Endothelial cell of umbilical vein (primary cell): Measurements from ENCODE around the gene PHPT1. TPM values are rescaled to one million over a fixed set of nuclear protein-coding genes. Genes with fewer than 3 reads are reported as not detected.

Source experiments
- BruUV-seq: library from RNA; stranded (reverse); fragments of 400-500 nt; replicated peaks from 2 replicates; lab custom pipeline; 2021; lab: Mats Ljungman, UMichigan
- CTCF ChIA-PET: fragments of 300-600, 350-600 bp; sonication (Branson Sonifier 250); formaldehyde crosslinking; loops from one replicate; lab custom pipeline; 2021; ENCODE audit warnings: antibody characterized with exemption, inconsistent platforms; lab: Charles Lee
- POLR2A ChIA-PET: fragments of 300-600, 350-600 bp; sonication (Branson Sonifier 250); formaldehyde crosslinking; loops from one replicate; lab custom pipeline; 2021; ENCODE audit warnings: antibody characterized with exemption, inconsistent platforms; lab: Charles Lee
- DNase-seq: peaks from one replicate; pipeline ENCODE4 v3.0.0-alpha.2; 2011; ENCODE audit warnings: low read depth, low spot score
- FAIRE-seq: peaks from 2 replicates; lab custom pipeline; 2011; peaks lifted over from hg19 to GRCh38; lab: Jason Lieb, UNC
- H2AFZ ChIP-seq: 2 replicates; pipeline ENCODE4 v1.6.0; 2012; ENCODE audit warnings: low read depth, low read length, control low read depth, inconsistent platforms
- H3K27ac ChIP-seq: 2 replicates; pipeline ENCODE4 v1.5.1; 2011; ENCODE audit warnings: low read depth, mild to moderate bottlenecking, control low read depth, low read length, moderate library complexity; ENCODE audit not compliant: insufficient read depth
- H3K27me3 ChIP-seq, 2 experiments: 2 replicates each; pipeline versions ENCODE4 v1.6.0 to v1.6.1; 2011; ENCODE audit warnings: low read length in 2 of 2, mixed read lengths in 1 of 2; ENCODE audit not compliant: control insufficient read depth in 2 of 2, insufficient read depth in 2 of 2
- H3K36me3 ChIP-seq, 2 experiments: 2 replicates in 1 of 2; 3 replicates in 1 of 2; pipeline ENCODE4 v1.5.1; 2011; ENCODE audit warnings: low read length in 2 of 2, mild to moderate bottlenecking in 1 of 2, moderate library complexity in 1 of 2; ENCODE audit not compliant: control insufficient read depth in 2 of 2, insufficient read depth in 2 of 2; ENCODE audit errors: extremely low read depth in 1 of 2
- H3K4me1 ChIP-seq: 3 replicates; pipeline ENCODE4 v1.5.1; 2011; ENCODE audit warnings: mild to moderate bottlenecking, low read length; ENCODE audit not compliant: control insufficient read depth, insufficient read depth; ENCODE audit errors: extremely low read depth
- H3K4me2 ChIP-seq: 2 replicates; pipeline ENCODE4 v1.6.1; 2011; ENCODE audit warnings: low read length, control low read depth, mixed read lengths; ENCODE audit not compliant: insufficient read depth
- H3K4me3 ChIP-seq, 3 experiments: fragments of 200-600 bp in 1 of 3; sonication (generic), shearing (Covaris generic) in 1 of 3; replicated peaks in 1 of 3; 2 replicates each; pipeline ENCODE4 v1.5.1; 2011 to 2016; ENCODE audit warnings: control low read depth in 3 of 3, low read length in 3 of 3, mild to moderate bottlenecking in 2 of 3, inconsistent platforms in 1 of 3, low read depth in 1 of 3, moderate library complexity in 1 of 3; ENCODE audit not compliant: insufficient read depth in 1 of 3
- H3K79me2 ChIP-seq: 2 replicates; pipeline ENCODE4 v1.6.0; 2012; ENCODE audit warnings: low read length, inconsistent platforms; ENCODE audit not compliant: control insufficient read depth, insufficient read depth
- H3K9ac ChIP-seq: replicated peaks from 2 replicates; pipeline ENCODE3; 2011; ENCODE audit warnings: low read length, control low read depth; ENCODE audit not compliant: insufficient read depth; ENCODE audit errors: extremely low read depth
- H3K9me1 ChIP-seq: replicated peaks from 3 replicates; pipeline ENCODE4 v1.6.0; 2011; ENCODE audit warnings: mild to moderate bottlenecking, low read length; ENCODE audit not compliant: control insufficient read depth, insufficient read depth; ENCODE audit errors: extremely low read depth
- H3K9me3 ChIP-seq: replicated peaks from 2 replicates; pipeline ENCODE4 v1.5.1; 2012; ENCODE audit warnings: low read length, inconsistent platforms; ENCODE audit not compliant: control insufficient read depth, insufficient read depth
- H4K20me1 ChIP-seq: replicated peaks from 2 replicates; pipeline ENCODE3; 2011; ENCODE audit warnings: mild to moderate bottlenecking, low read length; ENCODE audit not compliant: control insufficient read depth, insufficient read depth; ENCODE audit errors: extremely low read depth
- EZH2 ChIP-seq: IDR thresholded peaks from 2 replicates; pipeline ENCODE4 v1.6.1; 2012; ENCODE audit warnings: borderline replicate concordance, low read depth, mild to moderate bottlenecking, moderate library complexity, low read length, inconsistent platforms; ENCODE audit not compliant: severe bottlenecking
- FOS ChIP-seq: IDR thresholded peaks from 2 replicates; pipeline ENCODE4 v1.6.1; 2011; ENCODE audit warnings: mild to moderate bottlenecking, low read length, moderate library complexity, borderline replicate concordance; ENCODE audit not compliant: insufficient read depth
- GATA2 ChIP-seq: IDR thresholded peaks from 2 replicates; pipeline ENCODE4 v1.7.0; 2011; ENCODE audit warnings: low read depth, mild to moderate bottlenecking, moderate library complexity, mixed read lengths, low read length; ENCODE audit not compliant: insufficient read length, insufficient read depth
- JUN ChIP-seq: IDR thresholded peaks from 2 replicates; pipeline ENCODE4 v1.6.1; 2011; ENCODE audit warnings: borderline replicate concordance, low read depth; ENCODE audit not compliant: insufficient read length, insufficient read depth
- MYC ChIP-seq: IDR thresholded peaks from one replicate; pipeline ENCODE4 v1.6.1; 2011; ENCODE audit warnings: mild to moderate bottlenecking, low read depth, low read length
- POLR2A ChIP-seq: IDR thresholded peaks from 2 replicates; pipeline ENCODE4 v1.6.1; 2012; ENCODE audit warnings: low read depth, mild to moderate bottlenecking, control low read depth, low read length
- POLR2AphosphoS5 ChIP-seq: IDR thresholded peaks from 2 replicates; pipeline ENCODE4 v1.6.1; 2012; ENCODE audit warnings: low read depth, mild to moderate bottlenecking, control low read depth, low read length, moderate library complexity; ENCODE audit not compliant: insufficient read depth
- dilution Hi-C: fragments of 300-500 bp; cut with MboI; formaldehyde crosslinking; loops from one replicate; pipeline ENCODE4 v1.15.0; 2019; ENCODE audit warnings: low sequenced_read_pairs; ENCODE audit not compliant: extremely low pct_ligation_motif_present
- intact Hi-C: fragments of 100-400 bp; cut with micrococcal nuclease; formaldehyde crosslinking; loops from one replicate; pipeline ENCODE4 v1.10.0; 2022
- polyA plus RNA-seq, 4 experiments: library from polyadenylated mRNA; depleted of rRNA in 3 of 4; stranded (reverse) in 3 of 4; unstranded in 1 of 4; fragments of >200 nt; gene quantifications; 2 replicates each; pipeline versions ENCODE4 v1.2.1 to v1.2.3, GENCODE V29; 2011 to 2012; ENCODE audit warnings: missing spikeins in 1 of 4
- total RNA-seq: library from RNA; stranded (reverse); gene quantifications from 2 replicates; pipeline ENCODE4 v1.2.3, GENCODE V29; 2021
- TF ChIP-seq, protein P1 (sequence below), 2 donors: IDR thresholded peaks; 1 replicate in 1 of 2; 2 replicates in 1 of 2; pipeline ENCODE4 v1.5.1; 2011; ENCODE audit warnings: low read length in 2 of 2, mild to moderate bottlenecking in 2 of 2, moderate library complexity in 2 of 2, control low read depth in 1 of 2, inconsistent platforms in 1 of 2, low read depth in 1 of 2; ENCODE audit not compliant: insufficient read depth in 1 of 2; ENCODE audit errors: extremely low read depth in 1 of 2
- TF ChIP-seq, protein P2 (sequence below): IDR thresholded peaks from 2 replicates; pipeline ENCODE4 v1.6.1; 2011; ENCODE audit not compliant: insufficient read depth, insufficient read length

The PHPT1 gene
- total and polyA plus RNA-seq, 2 donors (not counting 3 experiments of a cell fraction or from before 2014, with no cell fraction given), result 139 to 319 TPM

DNA sequence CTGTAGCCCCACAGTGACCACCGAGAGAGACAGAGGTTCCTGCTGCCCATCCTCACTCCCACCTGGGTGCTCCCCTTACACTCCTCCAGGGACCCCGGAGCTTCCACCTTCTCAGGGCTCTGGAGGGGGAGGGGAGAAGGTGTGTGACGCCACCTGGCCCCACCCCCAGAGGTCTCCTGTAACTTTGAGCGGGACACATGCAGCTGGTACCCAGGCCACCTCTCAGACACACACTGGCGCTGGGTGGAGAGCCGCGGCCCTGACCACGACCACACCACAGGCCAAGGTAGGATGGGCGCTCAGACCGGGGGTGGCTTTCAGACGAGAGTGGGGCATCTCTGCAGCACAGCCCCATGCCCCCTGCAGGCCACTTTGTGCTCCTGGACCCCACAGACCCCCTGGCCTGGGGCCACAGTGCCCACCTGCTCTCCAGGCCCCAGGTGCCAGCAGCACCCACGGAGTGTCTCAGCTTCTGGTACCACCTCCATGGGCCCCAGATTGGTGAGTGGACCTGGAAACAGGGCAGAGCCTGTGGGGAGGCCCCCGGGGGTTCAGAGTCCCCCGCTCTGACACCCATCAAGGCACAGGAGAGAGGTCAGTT is 7.4 kb downstream of the PHPT1 start:
- H2AFZ ChIP-seq, result no peak overlapping the region
- dilution Hi-C loops (no loop called here), intact Hi-C loops (no loop called here)
- no peak overlapping the region for H3K9ac ChIP-seq
- CTCF ChIA-PET, result no interaction called here
- H3K4me2 ChIP-seq, result no peak overlapping the region
- H3K27ac ChIP-seq, result no peak overlapping the region
- no peaks in the 10 kb centered on the region for H3K4me1 ChIP-seq
- TF ChIP-seq JUN (no peak), MYC (no peak), EZH2 (no peak), POLR2AphosphoS5 (no peak), POLR2A (no peak), GATA2 (no peak), FOS (no peak)
- TF ChIP-seq, protein P1, sequence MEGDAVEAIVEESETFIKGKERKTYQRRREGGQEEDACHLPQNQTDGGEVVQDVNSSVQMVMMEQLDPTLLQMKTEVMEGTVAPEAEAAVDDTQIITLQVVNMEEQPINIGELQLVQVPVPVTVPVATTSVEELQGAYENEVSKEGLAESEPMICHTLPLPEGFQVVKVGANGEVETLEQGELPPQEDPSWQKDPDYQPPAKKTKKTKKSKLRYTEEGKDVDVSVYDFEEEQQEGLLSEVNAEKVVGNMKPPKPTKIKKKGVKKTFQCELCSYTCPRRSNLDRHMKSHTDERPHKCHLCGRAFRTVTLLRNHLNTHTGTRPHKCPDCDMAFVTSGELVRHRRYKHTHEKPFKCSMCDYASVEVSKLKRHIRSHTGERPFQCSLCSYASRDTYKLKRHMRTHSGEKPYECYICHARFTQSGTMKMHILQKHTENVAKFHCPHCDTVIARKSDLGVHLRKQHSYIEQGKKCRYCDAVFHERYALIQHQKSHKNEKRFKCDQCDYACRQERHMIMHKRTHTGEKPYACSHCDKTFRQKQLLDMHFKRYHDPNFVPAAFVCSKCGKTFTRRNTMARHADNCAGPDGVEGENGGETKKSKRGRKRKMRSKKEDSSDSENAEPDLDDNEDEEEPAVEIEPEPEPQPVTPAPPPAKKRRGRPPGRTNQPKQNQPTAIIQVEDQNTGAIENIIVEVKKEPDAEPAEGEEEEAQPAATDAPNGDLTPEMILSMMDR (IDR thresholded peaks at IDR 0.05; ENCODE audit: extremely low read depth in 1 of 2, insufficient read depth in 1 of 2, low read depth in 1 of 2, low read length in 2 of 2), result no peak
- TF ChIP-seq, protein P2, sequence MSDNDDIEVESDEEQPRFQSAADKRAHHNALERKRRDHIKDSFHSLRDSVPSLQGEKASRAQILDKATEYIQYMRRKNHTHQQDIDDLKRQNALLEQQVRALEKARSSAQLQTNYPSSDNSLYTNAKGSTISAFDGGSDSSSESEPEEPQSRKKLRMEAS, result no peak
- H3K4me3 ChIP-seq, result no peak overlapping the region
- no peak for FAIRE-seq
- H3K79me2 ChIP-seq, result no peaks in the 10 kb centered on the region
- POLR2A ChIA-PET, result no interaction called here
- H3K36me3 ChIP-seq, result peaks cover 0 to 3% of the 10 kb centered on the region in 2 experiments
- no TSS peak for BruUV-seq
- H3K27me3 ChIP-seq, result no peaks in the 10 kb centered on the region
- H4K20me1 ChIP-seq, result no peaks in the 10 kb centered on the region
- no peaks in the 10 kb centered on the region for H3K9me3 ChIP-seq
- no peaks in the 10 kb centered on the region for H3K9me1 ChIP-seq
- no peak for DNase-seq
